Hepatocyte (in vitro differentiated cells): Measurements from ENCODE around the gene RBMS1. TPM values are rescaled to one million over a fixed set of nuclear protein-coding genes. Genes with fewer than 3 reads are reported as not detected.
"Not testable (repeated sequence)": the region's sequence is repeated elsewhere in the genome, so short reads cannot be mapped to it uniquely, and the experiment has no call there.

Source experiments
- DNase-seq: peaks from one replicate; pipeline ENCODE4 v3.0.0-alpha.2; 2016; ENCODE audit warnings: low spot score
- H2AFZ ChIP-seq: fragments of 200-600 bp; sonication (generic); 2 replicates; pipeline ENCODE4 v1.6.0; 2016; ENCODE audit warnings: antibody characterized with exemption, mild to moderate bottlenecking
- H3K27ac ChIP-seq: fragments of 200-600 bp; sonication (generic); 2 replicates; pipeline ENCODE4 v1.5.1; 2016; ENCODE audit warnings: mild to moderate bottlenecking
- H3K27me3 ChIP-seq: fragments of 200-600 bp; sonication (generic); 2 replicates; pipeline ENCODE4 v1.6.1; 2016
- H3K36me3 ChIP-seq: fragments of 200-600 bp; sonication (generic); replicated peaks from 2 replicates; pipeline ENCODE4 v1.5.1; 2016; ENCODE audit warnings: low read depth; ENCODE audit not compliant: insufficient read depth
- H3K4me1 ChIP-seq: fragments of 200-600 bp; sonication (generic); 2 replicates; pipeline ENCODE4 v1.5.1; 2016; ENCODE audit warnings: mild to moderate bottlenecking, moderate library complexity; ENCODE audit not compliant: insufficient read depth
- H3K4me2 ChIP-seq: fragments of 200-600 bp; sonication (generic); 2 replicates; pipeline ENCODE4 v1.6.0; 2016
- H3K4me3 ChIP-seq: fragments of 200-600 bp; sonication (generic); 2 replicates; pipeline ENCODE4 v1.5.1; 2016; ENCODE audit warnings: mild to moderate bottlenecking
- H3K79me2 ChIP-seq: fragments of 200-600 bp; sonication (generic); 2 replicates; pipeline ENCODE4 v1.6.0; 2017; ENCODE audit warnings: mild to moderate bottlenecking
- H3K9me2 ChIP-seq: fragments of 200-600 bp; sonication (generic); replicated peaks from 2 replicates; pipeline ENCODE4 v1.6.0; 2017; ENCODE audit warnings: mild to moderate bottlenecking; ENCODE audit not compliant: insufficient read depth
- H3K9me3 ChIP-seq: fragments of 200-600 bp; sonication (generic); 2 replicates; pipeline ENCODE4 v1.5.1; 2016; ENCODE audit warnings: low read depth, mild to moderate bottlenecking
- H4K20me1 ChIP-seq: fragments of 200-600 bp; sonication (generic); 2 replicates; pipeline ENCODE4 v1.6.0; 2016; ENCODE audit warnings: mild to moderate bottlenecking; ENCODE audit not compliant: insufficient read depth, poor library complexity, severe bottlenecking
- CTCF ChIP-seq: fragments of 200-600 bp; sonication (generic); IDR thresholded peaks from 2 replicates; pipeline ENCODE4 v1.5.1; 2016; ENCODE audit warnings: antibody characterized with exemption, mild to moderate bottlenecking; ENCODE audit not compliant: poor library complexity
- EZH2 ChIP-seq: fragments of 200-600 bp; sonication (generic); IDR thresholded peaks from 2 replicates; pipeline ENCODE4 v1.6.1; 2016; ENCODE audit warnings: antibody characterized with exemption, mild to moderate bottlenecking, borderline replicate concordance
- EZH2phosphoT487 ChIP-seq: fragments of 200-600 bp; sonication (generic); IDR thresholded peaks from one replicate; pipeline ENCODE4 v1.6.1; 2018; ENCODE audit warnings: antibody characterized with exemption, mild to moderate bottlenecking, low read depth, moderate library complexity; ENCODE audit not compliant: unreplicated experiment, severe bottlenecking
- WGBS: methylation state at CpG from one replicate; pipeline ENCODE4 v1.1.6; 2016; ENCODE audit warnings: low lambda C conversion rate; ENCODE audit errors: missing lambda C conversion rate; 5-methylcytosine and 5-hydroxymethylcytosine counted together
- polyA plus RNA-seq: library from polyadenylated mRNA; unstranded; fragments of >200 nt; fragmentation: Nextera tagmentation; extraction: Ambion mirVana; gene quantifications from 2 replicates; pipeline ENCODE4 v1.2.1, GENCODE V29; 2016
- total RNA-seq: library from RNA; depleted of rRNA; stranded (reverse); fragments of >200 nt; gene quantifications from 2 replicates; pipeline ENCODE4 v1.2.3, GENCODE V29; 2014

Gene RBMS1
- total and polyA plus RNA-seq, 2 experiments from 2014 or later: 87.9 to 103 TPM

GRCh38 chr2:160489111-160489510, 4.5 kb downstream of the RBMS1 start:
- peaks cover 75% of the 10 kb centered on the region for H3K79me2 ChIP-seq
- no peaks in the 10 kb centered on the region for H3K9me3 ChIP-seq
- 100% methylated on average over 1 of the region's 1 CpG for whole genome bisulfite sequencing
- no peak overlapping the region for H3K27ac ChIP-seq
- no peak overlapping the region for H3K4me3 ChIP-seq
- H3K4me1 ChIP-seq: no peaks in the 10 kb centered on the region
- no peaks in the 10 kb centered on the region for H3K27me3 ChIP-seq
- TF ChIP-seq EZH2phosphoT487: no peak
- TF ChIP-seq CTCF: no peak
- no peak for TF ChIP-seq EZH2
- no peaks in the 10 kb centered on the region for H3K36me3 ChIP-seq
- no peak for DNase-seq
- peaks cover 5% of the 10 kb centered on the region for H4K20me1 ChIP-seq
- no peak overlapping the region for H2AFZ ChIP-seq
- H3K4me2 ChIP-seq: peak overlapping the region; percentile 81
- H3K9me2 ChIP-seq: no peaks in the 10 kb centered on the region

- H3K27me3 ChIP-seq, H3K4me3 ChIP-seq, H4K20me1 ChIP-seq, DNase-seq, H3K27ac ChIP-seq, H3K4me2 ChIP-seq, H3K9me2 ChIP-seq, H3K9me3 ChIP-seq, H3K36me3 ChIP-seq, H3K4me1 ChIP-seq, H2AFZ ChIP-seq: not testable (repeated sequence)
- H3K79me2 ChIP-seq: peaks cover 83% of the 10 kb centered on the region
- WGBS: 87% methylated on average over 12 of the region's 12 CpGs
Measured at GRCh38 chr2:160488289-160488688, 5.3 kb downstream of the RBMS1 start.

GRCh38 chr2:160486341-160486740, 7.3 kb downstream of the RBMS1 start:
- Histone ChIP-seq H3K4me1 (peaks cover 5% of the 10 kb centered on the region), H3K27ac (no peak overlapping the region)

DNA sequence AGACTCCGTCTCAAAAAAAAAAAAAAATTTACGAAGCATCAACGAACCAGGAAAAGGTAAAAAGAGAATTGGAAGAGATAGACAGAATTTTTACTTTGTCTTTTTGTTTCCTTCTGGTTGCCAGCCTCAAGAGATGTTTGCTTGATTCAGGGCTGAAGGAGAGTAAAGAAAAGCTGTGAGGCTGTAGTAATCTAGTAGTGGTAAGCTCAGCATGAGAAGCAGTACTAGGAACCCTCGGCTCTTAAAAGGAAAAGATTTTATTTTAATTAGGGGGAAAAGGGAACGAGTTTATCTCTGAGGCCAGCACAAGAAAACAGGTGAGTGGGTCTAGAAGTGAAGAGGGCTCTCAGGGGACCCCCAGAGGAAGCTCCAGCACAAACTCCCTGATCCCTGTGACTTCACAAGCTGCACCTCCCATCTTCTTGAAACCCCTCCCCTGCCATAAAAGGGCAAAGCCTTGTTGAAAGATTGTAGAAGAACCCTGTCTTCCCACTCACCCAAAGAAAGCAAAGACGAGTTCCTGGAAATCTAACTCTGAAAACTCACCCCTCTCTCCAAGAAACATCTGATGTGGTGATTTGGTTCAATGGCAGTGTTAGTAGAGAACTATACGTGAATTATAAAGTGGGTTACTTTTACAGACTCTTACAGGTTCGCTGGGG, 8.6 kb downstream of the RBMS1 start:
- 86% methylated on average over 8 of the region's 8 CpGs for WGBS
- H4K20me1 ChIP-seq: peaks cover 9% of the 10 kb centered on the region

More at GRCh38 chr2:160486341-160486740, 7.3 kb downstream of the RBMS1 start:
- Histone ChIP-seq H3K9me3 (no peaks in the 10 kb centered on the region), H4K20me1 (peaks cover 9% of the 10 kb centered on the region), H3K36me3 (no peaks in the 10 kb centered on the region), H3K4me3 (no peak overlapping the region), H3K9me2 (no peaks in the 10 kb centered on the region), H3K27me3 (no peaks in the 10 kb centered on the region), H3K79me2 (peaks cover 95% of the 10 kb centered on the region), H2AFZ (no peak overlapping the region), H3K4me2 (no peak overlapping the region)
- TF ChIP-seq CTCF (no peak), EZH2phosphoT487 (no peak), EZH2 (no peak)
- DNase-seq: no peak
- WGBS: 91% methylated on average over 1 of the region's 1 CpG

More for the DNA sequence above, 8.6 kb downstream of the RBMS1 start:
- H3K4me2 ChIP-seq: no peak overlapping the region
- H3K9me2 ChIP-seq: no peaks in the 10 kb centered on the region
- H2AFZ ChIP-seq: no peak overlapping the region
- no peaks in the 10 kb centered on the region for H3K27me3 ChIP-seq
- no peak for DNase-seq
- no peaks in the 10 kb centered on the region for H3K36me3 ChIP-seq
- H3K4me3 ChIP-seq: no peak overlapping the region
- no peaks in the 10 kb centered on the region for H3K9me3 ChIP-seq
- no peak overlapping the region for H3K27ac ChIP-seq
- TF ChIP-seq CTCF (no peak), EZH2 (no peak), EZH2phosphoT487 (no peak)
- H3K4me1 ChIP-seq: peaks cover 5% of the 10 kb centered on the region
- peaks cover 95% of the 10 kb centered on the region for H3K79me2 ChIP-seq
